GM12865 (cell line): ENCODE data around the gene BMPR2.
"Not testable (repeated sequence)": the region's sequence is repeated elsewhere in the genome, so short reads cannot be mapped to it uniquely, and the experiment has no call there.

Experiments used
- DNase-seq: peaks from one replicate; pipeline ENCODE4 v3.0.0; 2010; ENCODE audit warnings: low read depth
- H3K4me3 ChIP-seq: 2 replicates; pipeline ENCODE4 v1.5.1; 2011; ENCODE audit warnings: mild to moderate bottlenecking, low read depth, low read length, control low read depth
- TF ChIP-seq, protein P1 (sequence below): IDR thresholded peaks from 2 replicates; pipeline ENCODE4 v1.5.1; 2011; ENCODE audit warnings: low read length, control low read depth, low read depth, inconsistent platforms; ENCODE audit not compliant: insufficient read depth; ENCODE audit errors: missing control alignments

BMPR2 gene

DNA sequence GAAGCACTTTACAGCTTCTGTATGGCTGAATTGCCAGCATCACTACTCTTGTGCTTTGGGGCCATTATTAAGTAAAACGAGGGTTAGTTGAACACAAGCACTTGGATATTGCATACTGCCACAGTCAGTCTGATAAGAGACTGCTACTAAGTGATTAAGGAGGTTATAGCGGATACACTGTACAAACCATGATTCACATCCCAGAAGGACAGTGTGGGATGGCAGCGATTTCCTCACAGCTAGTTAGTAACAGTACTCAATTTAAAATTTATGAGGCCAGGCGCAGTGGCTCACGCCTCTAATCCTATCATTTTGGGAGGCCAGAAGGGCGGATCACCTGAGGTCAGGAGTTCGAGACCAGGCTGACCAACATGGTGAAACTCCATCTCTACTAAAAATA lies 2.6 kb upstream of the BMPR2 start:
- no peak for DNase-seq
- TF ChIP-seq, protein P1, sequence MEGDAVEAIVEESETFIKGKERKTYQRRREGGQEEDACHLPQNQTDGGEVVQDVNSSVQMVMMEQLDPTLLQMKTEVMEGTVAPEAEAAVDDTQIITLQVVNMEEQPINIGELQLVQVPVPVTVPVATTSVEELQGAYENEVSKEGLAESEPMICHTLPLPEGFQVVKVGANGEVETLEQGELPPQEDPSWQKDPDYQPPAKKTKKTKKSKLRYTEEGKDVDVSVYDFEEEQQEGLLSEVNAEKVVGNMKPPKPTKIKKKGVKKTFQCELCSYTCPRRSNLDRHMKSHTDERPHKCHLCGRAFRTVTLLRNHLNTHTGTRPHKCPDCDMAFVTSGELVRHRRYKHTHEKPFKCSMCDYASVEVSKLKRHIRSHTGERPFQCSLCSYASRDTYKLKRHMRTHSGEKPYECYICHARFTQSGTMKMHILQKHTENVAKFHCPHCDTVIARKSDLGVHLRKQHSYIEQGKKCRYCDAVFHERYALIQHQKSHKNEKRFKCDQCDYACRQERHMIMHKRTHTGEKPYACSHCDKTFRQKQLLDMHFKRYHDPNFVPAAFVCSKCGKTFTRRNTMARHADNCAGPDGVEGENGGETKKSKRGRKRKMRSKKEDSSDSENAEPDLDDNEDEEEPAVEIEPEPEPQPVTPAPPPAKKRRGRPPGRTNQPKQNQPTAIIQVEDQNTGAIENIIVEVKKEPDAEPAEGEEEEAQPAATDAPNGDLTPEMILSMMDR: no peak
- H3K4me3 ChIP-seq: no peak overlapping the region

DNA sequence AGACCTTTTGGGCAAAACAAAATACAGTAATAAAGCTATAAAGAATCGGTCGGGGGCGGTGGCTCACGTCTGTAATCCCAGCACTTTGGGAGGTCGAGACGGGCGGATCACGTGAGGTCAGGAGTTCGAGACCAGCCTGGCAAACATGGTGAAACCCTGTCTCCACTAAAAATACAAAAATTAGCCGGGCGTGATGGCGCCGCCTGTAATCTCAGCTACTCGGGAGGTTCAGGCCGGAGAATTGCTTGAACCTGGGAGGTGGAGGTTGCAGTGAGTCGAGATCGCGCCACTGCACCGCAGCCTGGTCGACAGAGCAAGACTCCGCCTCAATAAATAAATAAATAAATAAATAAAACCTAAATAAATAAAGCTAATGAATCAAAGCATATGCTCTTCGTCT lies 1.7 kb upstream of the BMPR2 start:
- peak overlapping the region; percentile 87; the same call in 1 of the 2 replicates for H3K4me3 ChIP-seq
- not testable (repeated sequence) for DNase-seq

DNA sequence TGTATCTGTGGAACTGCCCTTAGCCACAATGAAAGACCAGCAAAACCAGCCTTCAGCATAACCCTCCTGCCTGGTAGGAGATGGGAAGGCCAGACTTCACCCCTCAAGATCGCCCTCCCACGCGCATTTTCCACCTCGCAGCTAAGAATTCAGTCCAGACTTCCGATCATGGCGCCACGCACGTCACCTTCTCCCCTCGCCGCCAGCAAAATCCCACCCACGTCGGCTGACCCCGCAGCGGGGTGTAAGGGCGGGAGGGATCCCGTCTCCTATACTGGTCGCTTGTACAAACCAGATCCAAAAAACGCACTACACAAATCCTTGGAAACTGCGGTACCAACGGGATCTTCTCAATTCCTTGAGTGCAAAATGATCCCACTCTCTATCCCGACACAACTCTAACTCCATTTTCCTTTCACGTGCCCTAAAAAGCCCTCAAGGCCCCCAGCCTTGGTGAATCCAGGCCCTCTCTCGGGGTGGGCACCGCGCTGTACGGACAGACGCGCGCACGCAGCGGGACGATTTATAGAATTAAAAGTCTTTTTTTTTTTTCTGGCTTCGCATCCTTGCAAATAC lies 1.0 kb upstream of the BMPR2 start:
- DNase-seq: peak; percentile 64
- TF ChIP-seq, protein P1: no peak

DNA sequence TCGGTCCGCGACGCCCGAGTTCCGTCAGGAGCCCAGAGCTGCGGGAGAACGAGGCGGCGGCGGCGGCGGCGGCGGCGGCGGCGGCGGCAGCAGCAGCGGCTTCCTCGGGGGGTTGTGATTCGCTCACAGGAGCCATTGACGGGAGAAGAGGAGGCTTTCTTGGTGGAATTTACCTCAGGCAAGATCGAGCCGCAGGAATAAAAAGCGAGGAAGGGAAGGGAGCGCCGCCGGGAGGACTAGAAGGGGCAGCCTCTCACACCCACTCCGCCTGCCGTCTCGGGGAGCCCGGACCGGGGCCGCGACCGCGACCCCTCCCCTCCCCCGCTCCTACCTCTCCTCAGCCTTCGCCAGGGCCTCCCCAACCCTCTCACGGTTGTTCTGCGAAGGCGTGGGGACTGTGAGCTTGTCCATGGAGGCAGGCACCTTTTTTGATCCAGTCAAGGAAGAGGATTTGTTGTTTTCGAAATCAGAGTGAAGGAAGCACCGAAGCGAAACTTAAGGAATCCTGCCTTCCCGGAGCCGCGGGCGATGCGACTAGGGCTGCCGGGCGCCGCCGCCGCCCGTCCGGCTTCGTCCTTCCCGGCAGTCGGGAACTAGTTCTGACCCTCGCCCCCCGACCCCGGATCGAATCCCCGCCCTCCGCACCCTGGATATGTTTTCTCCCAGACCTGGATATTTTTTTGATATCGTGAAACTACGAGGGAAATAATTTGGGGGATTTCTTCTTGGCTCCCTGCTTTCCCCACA lies 506 bp downstream of the BMPR2 start:
- peak; percentile 51 for DNase-seq
- peak overlapping the region; percentile 87 for H3K4me3 ChIP-seq
- TF ChIP-seq, protein P1: no peak

More for the DNA sequence above, 1.0 kb upstream of the BMPR2 start:
- H3K4me3 ChIP-seq: peak overlapping the region; percentile 87

DNA sequence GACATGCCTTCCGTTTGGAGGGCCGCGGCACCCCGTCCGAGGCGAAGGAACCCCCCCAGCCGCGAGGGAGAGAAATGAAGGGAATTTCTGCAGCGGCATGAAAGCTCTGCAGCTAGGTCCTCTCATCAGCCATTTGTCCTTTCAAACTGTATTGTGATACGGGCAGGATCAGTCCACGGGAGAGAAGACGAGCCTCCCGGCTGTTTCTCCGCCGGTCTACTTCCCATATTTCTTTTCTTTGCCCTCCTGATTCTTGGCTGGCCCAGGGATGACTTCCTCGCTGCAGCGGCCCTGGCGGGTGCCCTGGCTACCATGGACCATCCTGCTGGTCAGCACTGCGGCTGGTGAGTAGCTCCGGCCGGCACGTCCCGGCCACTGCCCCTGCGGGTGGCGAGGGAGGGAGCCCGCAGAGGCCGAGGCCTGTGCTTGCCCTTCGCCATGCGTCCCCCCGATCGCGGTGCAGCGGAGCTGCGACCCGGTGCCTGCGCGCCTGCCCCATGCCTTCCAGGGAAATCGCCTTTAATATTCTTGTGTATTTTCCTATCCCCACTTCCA lies 1.2 kb downstream of the BMPR2 start:
- DNase-seq: peak; percentile 38
- peak overlapping the region; percentile 87 for H3K4me3 ChIP-seq
- TF ChIP-seq, protein P1: no peak

DNA sequence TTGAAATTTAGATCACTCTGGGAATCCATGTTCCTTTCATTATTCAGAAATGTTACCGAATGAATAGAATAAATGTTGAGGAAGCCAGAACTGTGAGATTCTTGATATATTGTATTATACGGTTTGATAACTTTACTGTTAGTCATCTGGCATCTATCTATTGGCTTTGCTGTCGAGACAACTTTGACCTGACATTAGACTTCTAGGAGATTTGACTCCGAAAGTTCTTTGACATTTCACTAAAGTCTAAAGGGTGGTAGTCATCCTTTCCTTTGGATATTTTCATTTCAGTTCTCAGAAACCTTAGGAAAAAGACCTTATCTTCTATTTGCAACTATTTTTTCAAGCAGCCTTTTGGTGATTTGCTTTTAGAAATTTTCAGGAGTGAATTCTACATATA lies 1.9 kb downstream of the BMPR2 start:
- TF ChIP-seq, protein P1: no peak
- peak overlapping the region; percentile 87 for H3K4me3 ChIP-seq
- no peak for DNase-seq

DNA sequence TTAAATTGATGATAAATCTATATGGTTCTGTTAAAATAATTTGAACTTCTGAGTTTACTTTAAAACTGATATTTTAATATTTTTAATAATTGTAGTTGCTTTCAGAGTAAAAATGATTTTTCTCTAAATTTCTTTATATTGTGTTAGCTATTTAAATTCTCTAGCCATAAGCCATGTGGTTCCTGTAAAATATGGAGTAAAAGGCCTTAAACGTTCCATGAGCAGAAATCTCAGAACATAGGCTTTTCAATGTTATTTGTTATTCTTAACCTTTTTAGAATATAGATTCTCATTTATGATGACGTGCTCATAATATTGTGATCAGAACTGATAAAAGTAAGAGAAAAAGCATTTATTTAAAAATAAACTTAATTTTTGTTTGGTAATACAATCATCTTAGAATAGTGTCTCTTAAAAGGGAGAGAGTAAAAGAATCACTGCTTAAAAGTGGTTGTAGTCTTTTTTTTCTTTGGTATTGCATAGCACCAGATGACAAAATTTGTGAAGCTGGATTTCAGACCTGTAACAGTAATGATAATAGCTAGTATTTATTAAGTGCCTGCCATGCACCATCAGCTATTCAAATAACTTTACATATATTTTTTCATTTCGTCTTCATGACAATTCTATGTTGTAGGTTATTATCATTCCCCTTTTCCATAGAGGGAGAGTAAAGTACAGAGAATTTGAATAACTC lies 2.7 kb downstream of the BMPR2 start:
- DNase-seq: no peak
- peak overlapping the region; percentile 87 for H3K4me3 ChIP-seq
- TF ChIP-seq, protein P1: no peak
